ENCODE data around the gene ZBED1. TPM values are rescaled to one million over a fixed set of nuclear protein-coding genes. Genes with fewer than 3 reads are reported as not detected.

ZBED1 gene
- total and polyA plus RNA-seq, 2 donors from 2014 or later: 20.6 to 40.7 TPM

- H3K9ac ChIP-seq (ENCODE audit: low read length in 3 of 3): no peak overlapping the region
- DNase-seq (no peak), FAIRE-seq (no peak)
- no peaks in the 10 kb centered on the region for H3K9me3 ChIP-seq (ENCODE audit: control insufficient read depth in 2 of 3, insufficient read depth in 1 of 3, low read length in 3 of 3)
- peaks cover 0 to 3% (median 0%) of the 10 kb centered on the region in 3 donors for H3K4me1 ChIP-seq (ENCODE audit: control insufficient read depth in 2 of 3, insufficient read depth in 2 of 3, low read depth in 1 of 3, low read length in 3 of 3)
- no peaks in the 10 kb centered on the region for H3K36me3 ChIP-seq (ENCODE audit: control insufficient read depth in 2 of 3, insufficient read depth in 3 of 3, low read length in 3 of 3)
- TF ChIP-seq CTCF (IDR thresholded peaks at IDR 0.05; ENCODE audit: borderline replicate concordance, extremely low read depth, insufficient read depth): no peak
- no peak overlapping the region for H3K4me3 ChIP-seq (ENCODE audit: low read length in 3 of 3)
- no peaks in the 10 kb centered on the region for H3K27me3 ChIP-seq (ENCODE audit: control insufficient read depth, insufficient read depth, low read length)
- no peak overlapping the region for H3K27ac ChIP-seq (ENCODE audit: low read depth in 2 of 2, low read length in 2 of 2)
- intact Hi-C loops (cut with DNase I): no loop called here
Observed at GRCh38 chrX:2446815-2447214, 54.0 kb downstream of the ZBED1 start.

GRCh38 chrX:2445662-2446623 lies 54.8 kb downstream of the ZBED1 start:
- H3K27me3 ChIP-seq (ENCODE audit: control insufficient read depth, insufficient read depth, low read length): no peaks in the 10 kb centered on the region
- FAIRE-seq (no peak), DNase-seq (no peak)
- no peaks in the 10 kb centered on the region for H3K9me3 ChIP-seq (ENCODE audit: control insufficient read depth in 2 of 3, insufficient read depth in 1 of 3, low read length in 3 of 3)
- no peak overlapping the region for H3K27ac ChIP-seq (ENCODE audit: low read depth in 2 of 2, low read length in 2 of 2)
- no peak overlapping the region for H3K4me3 ChIP-seq (ENCODE audit: low read length in 3 of 3)
- intact Hi-C loops (cut with DNase I): no loop called here
- TF ChIP-seq CTCF (IDR thresholded peaks at IDR 0.05; ENCODE audit: borderline replicate concordance, extremely low read depth, insufficient read depth): no peak
- no peak overlapping the region for H3K9ac ChIP-seq (ENCODE audit: low read length in 3 of 3)
- H3K36me3 ChIP-seq (ENCODE audit: control insufficient read depth in 2 of 3, insufficient read depth in 3 of 3, low read length in 3 of 3): no peaks in the 10 kb centered on the region
- H3K4me1 ChIP-seq (ENCODE audit: control insufficient read depth in 2 of 3, insufficient read depth in 2 of 3, low read depth in 1 of 3, low read length in 3 of 3): no peaks in the 10 kb centered on the region

GRCh38 chrX:2442694-2443093 lies 58.1 kb downstream of the ZBED1 start:
- Histone ChIP-seq H3K4me1 (ENCODE audit: control insufficient read depth in 2 of 3, insufficient read depth in 2 of 3, low read depth in 1 of 3, low read length in 3 of 3) (no peaks in the 10 kb centered on the region), H3K27me3 (ENCODE audit: control insufficient read depth, insufficient read depth, low read length) (no peaks in the 10 kb centered on the region), H3K27ac (ENCODE audit: low read depth in 2 of 2, low read length in 2 of 2) (no peak overlapping the region), H3K36me3 (ENCODE audit: control insufficient read depth in 2 of 3, insufficient read depth in 3 of 3, low read length in 3 of 3) (peaks cover 0 to 4% (median 0%) of the 10 kb centered on the region in 3 donors), H3K9me3 (ENCODE audit: control insufficient read depth in 2 of 3, insufficient read depth in 1 of 3, low read length in 3 of 3) (peaks cover 0 to 1% (median 0%) of the 10 kb centered on the region in 3 donors), H3K9ac (ENCODE audit: low read length in 3 of 3) (no peak overlapping the region), H3K4me3 (ENCODE audit: low read length in 3 of 3) (no peak overlapping the region)
- intact Hi-C loops (cut with DNase I): no loop called here
- no peak for FAIRE-seq
- no peak for DNase-seq
- no peak for TF ChIP-seq CTCF (IDR thresholded peaks at IDR 0.05; ENCODE audit: borderline replicate concordance, extremely low read depth, insufficient read depth)
